GM23338 (cell line): ENCODE measurements around the gene TENT4A. TPM values are rescaled to one million over a fixed set of nuclear protein-coding genes. Genes with fewer than 3 reads are reported as not detected.

Source experiments
- ATAC-seq: fragments of 200-7000 bp; cut with Tn5 transposase; 3 replicates; pipeline ENCODE4 v1.9.1; 2020
- DNase-seq: peaks from one replicate; pipeline ENCODE4 v3.0.0-alpha.2; 2015; ENCODE audit warnings: low spot score
- H2AFZ ChIP-seq: fragments of 200-600 bp; sonication (generic); 2 replicates; pipeline ENCODE4 v1.8.0; 2016; ENCODE audit warnings: antibody characterized with exemption, mild to moderate bottlenecking, moderate library complexity
- H3F3A ChIP-seq: fragments of 200-600 bp; sonication (generic); replicated peaks from 2 replicates; pipeline ENCODE4 v1.8.0; 2017; ENCODE audit warnings: antibody characterized with exemption, mixed run types, low read depth
- H3K27ac ChIP-seq: fragments of 200-600 bp; sonication (generic); 2 replicates; pipeline ENCODE4 v1.6.1; 2016; ENCODE audit warnings: low read depth
- H3K27me3 ChIP-seq: fragments of 200-600 bp; sonication (generic); 2 replicates; pipeline ENCODE4 v1.8.0; 2016; ENCODE audit warnings: mild to moderate bottlenecking, mixed run types, moderate library complexity; ENCODE audit not compliant: insufficient read depth
- H3K36me3 ChIP-seq: fragments of 200-600 bp; sonication (generic); 2 replicates; pipeline ENCODE4 v1.8.0; 2016; ENCODE audit warnings: mild to moderate bottlenecking; ENCODE audit not compliant: insufficient read depth
- H3K4me1 ChIP-seq: fragments of 200-600 bp; sonication (generic); 2 replicates; pipeline ENCODE4 v1.8.0; 2016; ENCODE audit warnings: mild to moderate bottlenecking, moderate library complexity; ENCODE audit not compliant: insufficient read depth
- H3K4me2 ChIP-seq: fragments of 200-600 bp; sonication (generic); 2 replicates; pipeline ENCODE4 v1.7.1; 2017; ENCODE audit warnings: mixed run types
- H3K4me3 ChIP-seq: fragments of 200-600 bp; sonication (generic); 2 replicates; pipeline ENCODE4 v1.6.1; 2016; ENCODE audit warnings: mixed run types
- H3K79me2 ChIP-seq: fragments of 200-600 bp; sonication (generic); replicated peaks from 2 replicates; pipeline ENCODE4 v1.8.0; 2017; ENCODE audit warnings: mild to moderate bottlenecking; ENCODE audit not compliant: insufficient read depth
- H3K9me2 ChIP-seq: fragments of 200-600 bp; sonication (generic); 2 replicates; pipeline ENCODE4 v1.8.0; 2017; ENCODE audit not compliant: insufficient read depth
- H4K20me1 ChIP-seq: fragments of 200-600 bp; sonication (generic); replicated peaks from 2 replicates; pipeline ENCODE4 v1.8.0; 2017; ENCODE audit warnings: mild to moderate bottlenecking; ENCODE audit not compliant: insufficient read depth
- H3K27ac Mint-ChIP-seq: 2 replicates; pipeline ENCODE4 v1.8.0; 2020; ENCODE audit warnings: inconsistent platforms, mild to moderate bottlenecking, moderate library complexity, mixed read lengths
- H3K27me3 Mint-ChIP-seq: 3 replicates; pipeline ENCODE4 v1.8.0; 2022; ENCODE audit warnings: low read depth, mild to moderate bottlenecking, moderate library complexity, mixed read lengths, inconsistent platforms; ENCODE audit not compliant: insufficient read depth, poor library complexity
- H3K36me3 Mint-ChIP-seq: 3 replicates; pipeline ENCODE4 v1.8.0; 2021; ENCODE audit warnings: low read depth, mild to moderate bottlenecking, inconsistent platforms, moderate library complexity, mixed read lengths
- H3K4me1 Mint-ChIP-seq: 3 replicates; pipeline ENCODE4 v1.8.0; 2020; ENCODE audit warnings: mild to moderate bottlenecking, inconsistent platforms, mixed read lengths
- H3K4me3 Mint-ChIP-seq: 3 replicates; pipeline ENCODE4 v1.8.0; 2021; ENCODE audit warnings: moderate library complexity, mild to moderate bottlenecking, inconsistent platforms, mixed read lengths
- H3K9me3 Mint-ChIP-seq: 3 replicates; pipeline ENCODE4 v1.8.0; 2020; ENCODE audit warnings: moderate library complexity, mild to moderate bottlenecking, inconsistent platforms, mixed read lengths
- ETS1 ChIP-seq: IDR thresholded peaks from 2 replicates; pipeline ENCODE4 v1.6.1; 2016; ENCODE audit warnings: antibody characterized with exemption
- EZH2 ChIP-seq: fragments of 200-600 bp; sonication (generic); IDR thresholded peaks from one replicate; pipeline ENCODE4 v1.8.0; 2017; ENCODE audit warnings: antibody characterized with exemption, mild to moderate bottlenecking, low read depth; ENCODE audit not compliant: unreplicated experiment
- NANOG ChIP-seq: IDR thresholded peaks from 2 replicates; pipeline ENCODE4 v1.6.1; 2016; ENCODE audit warnings: antibody characterized with exemption, borderline replicate concordance
- POLR2AphosphoS5 ChIP-seq: IDR thresholded peaks from 2 replicates; pipeline ENCODE4 v1.6.1; 2016; ENCODE audit warnings: antibody characterized with exemption, low read depth
- ZNF114 ChIP-seq: fragments of 250-450 bp; sonication (Bioruptor Pico); IDR thresholded peaks from 2 replicates; pipeline ENCODE4 v1.5.0; 2020; ENCODE audit warnings: mild to moderate bottlenecking, moderate library complexity
- polyA plus RNA-seq: library from polyadenylated mRNA; unstranded; fragments of >200 nt; fragmentation: Nextera tagmentation; extraction: Ambion mirVana; gene quantifications from 2 replicates; pipeline ENCODE4 v1.2.1, GENCODE V29; 2016
- total RNA-seq: library from RNA; depleted of rRNA; stranded (reverse); fragments of >200 nt; shearing (Covaris generic); gene quantifications from 2 replicates; pipeline ENCODE4 v1.2.3, GENCODE V29; 2014
- TF ChIP-seq, protein P1 (sequence below): IDR thresholded peaks from one replicate; pipeline ENCODE4 v1.6.1; 2018; ENCODE audit warnings: antibody characterized with exemption; ENCODE audit not compliant: unreplicated experiment

TENT4A gene
- total and polyA plus RNA-seq, 2 experiments from 2014 or later, result 5.3 to 24.0 TPM

DNA sequence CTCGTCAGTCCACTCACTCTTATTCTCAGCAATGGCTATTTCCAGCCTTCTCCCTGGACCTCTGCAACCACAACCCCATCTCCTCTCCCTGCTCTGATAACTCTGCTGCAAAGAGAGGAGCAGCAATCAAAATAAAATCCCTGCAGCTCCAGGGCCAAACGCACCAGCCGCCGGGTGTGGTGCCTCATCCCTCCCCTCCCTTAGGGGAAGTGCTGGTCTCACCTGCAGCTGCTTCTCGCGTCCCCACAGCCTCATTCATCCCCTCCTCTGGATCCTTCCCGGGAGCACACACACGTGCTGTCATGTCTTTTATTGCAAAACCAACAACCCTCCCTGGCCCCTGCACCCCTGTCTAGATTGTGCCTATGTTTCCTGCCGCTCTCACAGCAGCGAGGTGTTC lies 77.8 kb downstream of the TENT4A start:
- H3K36me3 Mint-ChIP-seq, result no peaks in the 10 kb centered on the region
- Histone ChIP-seq H3K4me1 (no peaks in the 10 kb centered on the region), H3K36me3 (no peaks in the 10 kb centered on the region), H3K79me2 (no peaks in the 10 kb centered on the region), H3F3A (no peaks in the 10 kb centered on the region), H3K27me3 (no peaks in the 10 kb centered on the region), H2AFZ (peak overlapping the region; percentile 69; the same call in 1 of the 2 replicates), H3K4me2 (no peak overlapping the region), H3K27ac (no peak overlapping the region), H3K4me3 (no peak overlapping the region), H3K9me2 (no peaks in the 10 kb centered on the region; the same call in 1 of the 2 replicates), H4K20me1 (no peaks in the 10 kb centered on the region)
- no peak overlapping the region for H3K4me3 Mint-ChIP-seq
- ATAC-seq, result peak; percentile 70
- no peak overlapping the region for H3K27ac Mint-ChIP-seq
- no peak for TF ChIP-seq NANOG
- H3K27me3 Mint-ChIP-seq, result peaks cover 5% of the 10 kb centered on the region
- H3K4me1 Mint-ChIP-seq, result 0 out of 3 replicates have a peak, but pooled peaks cover 3% of the 10 kb centered on the region
- H3K9me3 Mint-ChIP-seq, result no peaks in the 10 kb centered on the region; the same call in 2 of the 3 replicates
- DNase-seq, result no peak

- DNase-seq (no peak), ATAC-seq (no peak)
- H4K20me1 ChIP-seq, result no peaks in the 10 kb centered on the region
- H3K4me1 Mint-ChIP-seq, result 0 out of 3 replicates have a peak, but pooled peaks cover 3% of the 10 kb centered on the region
- H3K27ac ChIP-seq, result no peak overlapping the region
- no peaks in the 10 kb centered on the region for H3K36me3 Mint-ChIP-seq
- H3K36me3 ChIP-seq, result no peaks in the 10 kb centered on the region
- no peaks in the 10 kb centered on the region for H3K79me2 ChIP-seq
- TF ChIP-seq EZH2, result no peak
- no peak overlapping the region for H3K4me2 ChIP-seq
- H3K27me3 ChIP-seq, result no peaks in the 10 kb centered on the region
- no peak overlapping the region for H3K27ac Mint-ChIP-seq
- peak overlapping the region; percentile 74 for H2AFZ ChIP-seq
- H3K27me3 Mint-ChIP-seq, result peaks cover 5% of the 10 kb centered on the region
- no peak overlapping the region for H3K4me3 ChIP-seq
- H3K4me3 Mint-ChIP-seq, result no peak overlapping the region
- no peaks in the 10 kb centered on the region; the same call in 2 of the 3 replicates for H3K9me3 Mint-ChIP-seq
- H3K9me2 ChIP-seq, result no peaks in the 10 kb centered on the region; the same call in 1 of the 2 replicates
- H3F3A ChIP-seq, result no peaks in the 10 kb centered on the region
- H3K4me1 ChIP-seq, result no peaks in the 10 kb centered on the region
These were observed 79.1 kb downstream of the TENT4A start for GRCh38 chr5:6792376-6792775.

- no peak for ATAC-seq
These were observed 79.8 kb downstream of the TENT4A start for GRCh38 chr5:6792911-6793471.

GRCh38 chr5:6801236-6801635 lies 88.0 kb downstream of the TENT4A start:
- peaks cover 31% of the 10 kb centered on the region for H3K9me3 Mint-ChIP-seq
- peaks cover 6% of the 10 kb centered on the region; the same call in 2 of the 3 replicates for H3K36me3 Mint-ChIP-seq
- ATAC-seq, result no peak

More at GRCh38 chr5:6792911-6793471, 79.8 kb downstream of the TENT4A start:
- no peaks in the 10 kb centered on the region for H4K20me1 ChIP-seq
- no peaks in the 10 kb centered on the region; the same call in 1 of the 2 replicates for H3K9me2 ChIP-seq
- H3K27me3 Mint-ChIP-seq, result peaks cover 5% of the 10 kb centered on the region
- no peak for TF ChIP-seq ZNF114 (CRISPR knock-in tag)
- no peaks in the 10 kb centered on the region for H3K4me1 ChIP-seq
- H3K36me3 ChIP-seq, result no peaks in the 10 kb centered on the region
- no peaks in the 10 kb centered on the region for H3K79me2 ChIP-seq
- no peak overlapping the region for H3K27ac ChIP-seq
- H3F3A ChIP-seq, result no peaks in the 10 kb centered on the region
- no peak overlapping the region for H3K4me2 ChIP-seq
- no peaks in the 10 kb centered on the region for H3K27me3 ChIP-seq
- H3K27ac Mint-ChIP-seq, result no peak overlapping the region
- DNase-seq, result no peak
- no peaks in the 10 kb centered on the region; the same call in 2 of the 3 replicates for H3K9me3 Mint-ChIP-seq
- no peak overlapping the region for H3K4me3 Mint-ChIP-seq
- H3K36me3 Mint-ChIP-seq, result no peaks in the 10 kb centered on the region
- no peak overlapping the region for H3K4me3 ChIP-seq
- H2AFZ ChIP-seq, result peak overlapping the region; percentile 74
- 0 out of 3 replicates have a peak, but pooled peaks cover 3% of the 10 kb centered on the region for H3K4me1 Mint-ChIP-seq

More at GRCh38 chr5:6801236-6801635, 88.0 kb downstream of the TENT4A start:
- no peaks in the 10 kb centered on the region for H3K79me2 ChIP-seq
- TF ChIP-seq, protein P1, sequence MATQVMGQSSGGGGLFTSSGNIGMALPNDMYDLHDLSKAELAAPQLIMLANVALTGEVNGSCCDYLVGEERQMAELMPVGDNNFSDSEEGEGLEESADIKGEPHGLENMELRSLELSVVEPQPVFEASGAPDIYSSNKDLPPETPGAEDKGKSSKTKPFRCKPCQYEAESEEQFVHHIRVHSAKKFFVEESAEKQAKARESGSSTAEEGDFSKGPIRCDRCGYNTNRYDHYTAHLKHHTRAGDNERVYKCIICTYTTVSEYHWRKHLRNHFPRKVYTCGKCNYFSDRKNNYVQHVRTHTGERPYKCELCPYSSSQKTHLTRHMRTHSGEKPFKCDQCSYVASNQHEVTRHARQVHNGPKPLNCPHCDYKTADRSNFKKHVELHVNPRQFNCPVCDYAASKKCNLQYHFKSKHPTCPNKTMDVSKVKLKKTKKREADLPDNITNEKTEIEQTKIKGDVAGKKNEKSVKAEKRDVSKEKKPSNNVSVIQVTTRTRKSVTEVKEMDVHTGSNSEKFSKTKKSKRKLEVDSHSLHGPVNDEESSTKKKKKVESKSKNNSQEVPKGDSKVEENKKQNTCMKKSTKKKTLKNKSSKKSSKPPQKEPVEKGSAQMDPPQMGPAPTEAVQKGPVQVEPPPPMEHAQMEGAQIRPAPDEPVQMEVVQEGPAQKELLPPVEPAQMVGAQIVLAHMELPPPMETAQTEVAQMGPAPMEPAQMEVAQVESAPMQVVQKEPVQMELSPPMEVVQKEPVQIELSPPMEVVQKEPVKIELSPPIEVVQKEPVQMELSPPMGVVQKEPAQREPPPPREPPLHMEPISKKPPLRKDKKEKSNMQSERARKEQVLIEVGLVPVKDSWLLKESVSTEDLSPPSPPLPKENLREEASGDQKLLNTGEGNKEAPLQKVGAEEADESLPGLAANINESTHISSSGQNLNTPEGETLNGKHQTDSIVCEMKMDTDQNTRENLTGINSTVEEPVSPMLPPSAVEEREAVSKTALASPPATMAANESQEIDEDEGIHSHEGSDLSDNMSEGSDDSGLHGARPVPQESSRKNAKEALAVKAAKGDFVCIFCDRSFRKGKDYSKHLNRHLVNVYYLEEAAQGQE, result no peak
- TF ChIP-seq POLR2AphosphoS5 (no peak), NANOG (no peak), ETS1 (no peak)
- Mint-ChIP-seq H3K27ac (no peak overlapping the region), H3K27me3 (no peaks in the 10 kb centered on the region), H3K4me3 (no peak overlapping the region), H3K4me1 (no peaks in the 10 kb centered on the region)
- H4K20me1 ChIP-seq, result no peaks in the 10 kb centered on the region
- H2AFZ ChIP-seq, result no peak overlapping the region
- no peak overlapping the region for H3K4me2 ChIP-seq
- no peak for DNase-seq
- H3K27ac ChIP-seq, result no peak overlapping the region
- no peaks in the 10 kb centered on the region for H3K4me1 ChIP-seq
- no peaks in the 10 kb centered on the region for H3K9me2 ChIP-seq
- H3K36me3 ChIP-seq, result no peaks in the 10 kb centered on the region
- no peaks in the 10 kb centered on the region for H3K27me3 ChIP-seq
- H3F3A ChIP-seq, result no peaks in the 10 kb centered on the region
- no peak overlapping the region for H3K4me3 ChIP-seq
